K562 (cell line): ENCODE measurements around the gene USP24. TPM values are rescaled to one million over a fixed set of nuclear protein-coding genes. Genes with fewer than 3 reads are reported as not detected.

Source experiments
- BDP1 ChIP-seq: IDR thresholded peaks from 3 replicates; pipeline ENCODE4 v1.6.1; 2011; ENCODE audit not compliant: insufficient read length, insufficient read depth
- CEBPZ ChIP-seq: fragments of 150-350 bp; IDR thresholded peaks from 2 replicates; pipeline ENCODE4 v1.6.1; 2014; ENCODE audit warnings: low read depth, mild to moderate bottlenecking, low read length, borderline replicate concordance
- EGR1 ChIP-seq: fragments of 450-650 bp; conservative IDR thresholded peaks from 2 replicates; pipeline ENCODE4 v1.6.1; 2017; ENCODE audit warnings: mild to moderate bottlenecking
- GATA2 ChIP-seq: sonication (generic); formaldehyde crosslinking; IDR thresholded peaks from 2 replicates; pipeline ENCODE4 v1.4.0; 2020; ENCODE audit warnings: mild to moderate bottlenecking, missing genetic modification reagents
- GTF2B ChIP-seq: IDR thresholded peaks from 2 replicates; pipeline ENCODE4 v1.6.1; 2011; ENCODE audit not compliant: insufficient read length; ENCODE audit errors: extremely low read depth
- IRF2 ChIP-seq: sonication (generic); formaldehyde crosslinking; IDR thresholded peaks from 2 replicates; pipeline ENCODE4 v1.8.1; 2022; ENCODE audit warnings: mild to moderate bottlenecking, missing genetic modification reagents
- JUN ChIP-seq, 2 experiments: sonication (generic) in 1 of 2; formaldehyde crosslinking in 1 of 2; IDR thresholded peaks; 2 replicates each; pipeline versions ENCODE4 v1.6.1 to v1.8.0; 2012 to 2022; ENCODE audit warnings: borderline replicate concordance in 2 of 2, mild to moderate bottlenecking in 2 of 2, improper control_type of control experiment in 1 of 2, low read depth in 1 of 2, low read length in 1 of 2, missing genetic modification reagents in 1 of 2
- MAFG ChIP-seq: fragments of 450-650 bp; conservative IDR thresholded peaks from 2 replicates; pipeline ENCODE4 v1.6.1; 2016; ENCODE audit warnings: missing genetic modification characterization, missing compliant biosample characterization
- MCM3 ChIP-seq: fragments of 450-650 bp; IDR thresholded peaks from 2 replicates; pipeline ENCODE4 v1.6.1; 2016
- MEF2D ChIP-seq: conservative IDR thresholded peaks from 2 replicates; pipeline ENCODE4 v1.6.1; 2016; ENCODE audit warnings: low read depth, missing genetic modification characterization, missing compliant biosample characterization
- NR2C2 ChIP-seq, 2 experiments: fragments of 200-800 bp in 1 of 2; sonication (Bioruptor generic) in 1 of 2; sonication (generic) in 1 of 2; formaldehyde crosslinking in 1 of 2; IDR thresholded peaks; 2 replicates each; pipeline versions ENCODE4 v1.6.1 to v1.8.0; 2016 to 2022; ENCODE audit warnings: mild to moderate bottlenecking in 1 of 2, missing compliant biosample characterization in 1 of 2, missing genetic modification characterization in 1 of 2, missing genetic modification reagents in 1 of 2
- RBM15 ChIP-seq: fragments of 200-400 bp; formaldehyde crosslinking; IDR thresholded peaks from 2 replicates; pipeline ENCODE4 v1.6.1; 2018; ENCODE audit warnings: mild to moderate bottlenecking, low read length, moderate library complexity; ENCODE audit not compliant: insufficient read depth
- SIN3B ChIP-seq: fragments of 450-650 bp; IDR thresholded peaks from 2 replicates; pipeline ENCODE4 v1.6.1; 2017; ENCODE audit warnings: low read depth, mild to moderate bottlenecking, moderate library complexity
- TBL1XR1 ChIP-seq, 2 experiments: IDR thresholded peaks; 2 replicates each; pipeline ENCODE4 v1.6.1; 2012; ENCODE audit warnings: improper control_type of control experiment in 2 of 2, low read length in 2 of 2, mild to moderate bottlenecking in 1 of 2
- TEAD2 ChIP-seq: fragments of 450-650 bp; IDR thresholded peaks from 2 replicates; pipeline ENCODE4 v1.6.1; 2016; ENCODE audit warnings: missing genetic modification characterization, control low read depth, missing compliant biosample characterization
- TRIM28 ChIP-seq: fragments of 450-650 bp; IDR thresholded peaks from 2 replicates; pipeline ENCODE4 v1.6.1; 2017
- ZBTB12 ChIP-seq: fragments of 250-450 bp; sonication (Bioruptor Pico); IDR thresholded peaks from 2 replicates; pipeline ENCODE4 v1.4.0; 2020
- ZHX1 ChIP-seq: fragments of 150-350 bp; conservative IDR thresholded peaks from 2 replicates; pipeline ENCODE4 v1.6.1; 2014; ENCODE audit warnings: low read length
- ZNF282 ChIP-seq: sonication (generic); formaldehyde crosslinking; IDR thresholded peaks from 2 replicates; pipeline ENCODE4 v1.8.1; 2023; ENCODE audit warnings: missing genetic modification reagents
- polyA plus RNA-seq, 8 experiments: library from polyadenylated mRNA; depleted of rRNA in 4 of 8; stranded (reverse) in 5 of 8; unstranded in 3 of 8; fragments of >200 nt; fragmentation: Nextera tagmentation in 2 of 8; fragmentation: Illumina TruSeq in 1 of 8; extraction: Ambion mirVana in 2 of 8; extraction: Trizol in 1 of 8; gene quantifications; 2 replicates each; pipeline versions ENCODE4 v1.2.1 to v1.2.3, GENCODE V29; 2011 to 2014; ENCODE audit warnings: inconsistent platforms in 1 of 8, missing spikeins in 1 of 8
- total RNA-seq, 7 experiments: library from RNA; depleted of rRNA in 6 of 7; stranded (reverse); fragments of >200 nt in 6 of 7; fragmentation: Illumina TruSeq in 2 of 7; extraction: Trizol in 2 of 7; gene quantifications; 2 replicates each; pipeline versions ENCODE4 v1.2.1 to v1.2.3, GENCODE V29; 2011 to 2021; ENCODE audit warnings: low replicate concordance in 1 of 7
- TF ChIP-seq, protein P1 (sequence below), 2 experiments: fragments of 450-650 bp; IDR thresholded peaks; 2 replicates each; pipeline ENCODE4 v1.6.1; 2016

USP24 gene
- total and polyA plus RNA-seq, 9 of the 15 experiments (the other 6 are each of a cell fraction or from before 2014, with no cell fraction given): 7.7 to 62.6 (median 36.8) TPM

DNA sequence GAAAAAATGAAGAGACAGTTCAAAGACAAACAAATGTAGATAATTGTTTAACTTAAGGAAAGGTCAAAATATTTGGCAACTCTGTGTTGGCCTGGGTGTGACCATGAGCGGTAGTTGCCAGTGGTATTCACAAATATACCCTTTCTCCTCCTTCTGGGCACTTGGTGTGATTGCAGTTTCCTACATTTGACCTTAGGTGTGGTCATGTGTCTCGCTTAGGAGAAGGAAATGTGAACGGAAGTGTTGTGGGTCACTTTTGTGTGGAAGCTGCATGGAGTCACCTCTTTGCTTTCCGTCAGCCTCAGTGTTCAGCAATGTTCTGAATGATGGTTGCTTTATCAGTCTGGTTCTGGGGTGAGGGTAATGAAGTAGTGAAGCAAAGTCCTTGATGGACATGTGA is 179.3 kb downstream of the USP24 start (continued):
- TF ChIP-seq ZHX1 (no peak), JUN (IDR thresholded peaks at IDR 0.05; ENCODE audit: borderline replicate concordance, low read depth, low read length) (no peak), JUN (CRISPR knock-in tag; IDR thresholded peaks at IDR 0.05; ENCODE audit: borderline replicate concordance) (no peak), TBL1XR1 (IDR thresholded peaks at IDR 0.05; ENCODE audit: low read length in 2 of 2) (no peak), MCM3 (no peak), SIN3B (no peak), NR2C2 (CRISPR knock-in tag; IDR thresholded peaks at IDR 0.05) (no peak), NR2C2 (tag; IDR thresholded peaks at IDR 0.05) (peak; percentile 73), ZBTB12 (CRISPR knock-in tag) (no peak), BDP1 (no peak), IRF2 (CRISPR knock-in tag) (no peak), ZNF282 (CRISPR knock-in tag) (no peak), MEF2D (tag) (no peak), TRIM28 (no peak), CEBPZ (no peak), TEAD2 (tag) (no peak), MAFG (tag) (no peak), GTF2B (no peak), GATA2 (no peak), EGR1 (no peak), RBM15 (no peak)
- TF ChIP-seq, protein P1, sequence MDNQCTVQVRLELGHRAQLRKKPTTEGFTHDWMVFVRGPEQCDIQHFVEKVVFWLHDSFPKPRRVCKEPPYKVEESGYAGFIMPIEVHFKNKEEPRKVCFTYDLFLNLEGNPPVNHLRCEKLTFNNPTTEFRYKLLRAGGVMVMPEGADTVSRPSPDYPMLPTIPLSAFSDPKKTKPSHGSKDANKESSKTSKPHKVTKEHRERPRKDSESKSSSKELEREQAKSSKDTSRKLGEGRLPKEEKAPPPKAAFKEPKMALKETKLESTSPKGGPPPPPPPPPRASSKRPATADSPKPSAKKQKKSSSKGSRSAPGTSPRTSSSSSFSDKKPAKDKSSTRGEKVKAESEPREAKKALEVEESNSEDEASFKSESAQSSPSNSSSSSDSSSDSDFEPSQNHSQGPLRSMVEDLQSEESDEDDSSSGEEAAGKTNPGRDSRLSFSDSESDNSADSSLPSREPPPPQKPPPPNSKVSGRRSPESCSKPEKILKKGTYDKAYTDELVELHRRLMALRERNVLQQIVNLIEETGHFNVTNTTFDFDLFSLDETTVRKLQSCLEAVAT (IDR thresholded peaks at IDR 0.05): no peak
